Stimulated activated CD4-positive, alpha-beta T cell treated with anti-CD3 and anti-CD28 coated beads, TNF-alpha, amount 100 ng/mL, for 24 hours (primary cell): ENCODE data around the gene ADAMTS13.
A peak's percentile ranks its signal among the peaks of the same experiment; 100 is the strongest.
"Not testable (repeated sequence)": the region's sequence is repeated elsewhere in the genome, so short reads cannot be mapped to it uniquely, and the experiment has no call there.

Experiments
- DNase-seq, 3 experiments: peaks; one replicate each; pipeline ENCODE4 v3.0.0-alpha.2; 2020; ENCODE audit warnings: low read depth in 3 of 3

Gene ADAMTS13

DNA sequence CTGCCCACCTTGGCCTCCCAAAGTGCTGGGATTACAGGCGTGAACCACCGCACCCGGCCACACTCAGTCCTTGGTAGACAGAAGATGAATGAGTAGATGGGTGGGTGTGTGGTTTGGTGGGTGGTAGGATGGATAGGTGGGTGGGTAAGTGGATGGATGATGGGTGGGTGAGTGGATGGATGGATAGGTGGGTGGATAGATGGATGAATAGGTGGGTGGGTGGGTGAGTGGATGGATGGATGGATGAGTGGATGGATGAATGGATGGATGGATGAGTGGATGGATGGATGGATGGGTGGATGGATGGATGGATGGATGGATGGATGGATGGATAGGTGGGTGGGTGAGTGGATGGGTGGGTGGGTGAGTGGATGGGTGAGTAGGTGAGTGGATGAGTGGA lies 29.9 kb upstream of the ADAMTS13 start:
- DNase-seq = not testable (repeated sequence)

DNA sequence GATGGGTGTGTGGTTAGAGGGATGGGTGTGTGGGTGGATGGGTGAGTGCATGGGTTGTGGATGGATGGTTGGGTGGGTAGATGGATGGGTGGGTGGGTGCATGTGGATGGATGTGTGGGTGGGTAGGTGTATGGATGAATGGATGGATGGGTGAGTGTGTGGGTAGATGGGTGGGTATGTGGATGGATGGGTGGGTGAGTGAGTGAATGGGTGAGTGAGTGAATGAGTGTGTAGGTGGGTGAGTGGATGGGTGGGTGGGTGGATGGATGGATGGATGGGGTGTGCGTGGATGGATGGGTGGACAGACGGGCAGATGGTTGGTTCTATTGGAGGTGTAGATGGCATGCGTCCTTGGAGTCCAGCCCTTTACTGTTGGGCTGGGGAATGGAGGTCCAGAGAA lies 28.8 kb upstream of the ADAMTS13 start:
- no peak for DNase-seq

- DNase-seq = no peak
Observed at GRCh38 chr9:133394687-133395271, 27.4 kb upstream of the ADAMTS13 start.

DNA sequence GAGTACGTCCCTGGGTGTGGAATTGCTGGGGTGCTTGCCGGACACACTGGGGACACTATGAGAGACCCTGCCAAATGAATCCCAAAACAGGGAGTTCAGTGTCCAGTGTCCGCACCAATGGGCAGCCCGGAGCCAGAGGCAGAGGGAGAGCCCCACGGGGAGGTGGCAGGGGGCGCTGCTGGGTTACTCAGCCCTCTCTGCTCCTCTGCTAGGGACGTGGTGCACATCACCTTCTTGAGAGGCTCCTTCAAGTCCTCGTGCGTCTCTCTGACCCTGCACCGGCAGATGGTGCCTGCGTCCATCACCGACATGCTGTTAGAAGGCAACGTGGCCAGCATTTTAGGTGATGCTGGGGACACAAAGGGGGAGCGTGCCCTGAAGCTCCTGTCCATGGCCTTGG lies 25.2 kb upstream of the ADAMTS13 start:
- DNase-seq = no peak

DNA sequence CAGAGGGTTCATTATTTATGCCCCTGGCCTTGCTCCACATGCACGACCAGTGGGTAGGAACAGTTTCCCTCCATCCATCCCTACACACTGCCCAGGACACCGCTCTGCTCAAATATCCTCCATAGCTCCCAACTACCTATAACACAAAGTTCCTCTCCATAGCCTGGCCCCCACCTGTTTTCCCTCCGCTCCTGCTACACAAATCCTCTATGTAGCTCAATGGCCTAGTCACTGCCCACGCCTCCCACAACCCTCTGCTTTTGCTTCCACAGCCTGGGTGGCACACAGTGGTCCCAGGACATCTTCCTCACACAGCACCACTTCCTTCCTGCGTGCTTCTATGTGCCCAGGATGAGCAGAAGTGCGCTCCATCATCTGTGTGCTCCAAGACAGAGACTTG lies 24.8 kb upstream of the ADAMTS13 start:
- DNase-seq = no peak

DNA sequence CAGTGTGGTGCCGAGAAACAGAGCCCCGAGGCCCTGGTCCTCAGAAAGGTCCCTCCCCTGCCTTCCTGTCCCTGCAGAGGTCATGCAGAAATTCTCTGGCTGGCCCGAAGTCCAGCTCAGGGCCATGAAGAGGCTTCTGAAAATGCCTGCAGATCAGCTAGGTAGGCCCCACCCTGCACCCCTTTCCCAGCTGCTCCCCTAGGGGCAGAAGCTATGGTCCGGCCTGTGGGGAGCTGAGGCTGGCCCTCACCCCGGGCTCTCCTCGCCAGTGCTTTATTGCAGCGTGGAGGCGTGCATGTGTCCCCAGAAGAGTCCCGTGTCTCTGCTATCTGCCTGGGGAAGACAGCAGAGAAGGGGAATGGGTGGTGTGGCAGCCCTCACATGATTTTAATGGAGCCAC lies 24.3 kb upstream of the ADAMTS13 start:
- no peak for DNase-seq

DNA sequence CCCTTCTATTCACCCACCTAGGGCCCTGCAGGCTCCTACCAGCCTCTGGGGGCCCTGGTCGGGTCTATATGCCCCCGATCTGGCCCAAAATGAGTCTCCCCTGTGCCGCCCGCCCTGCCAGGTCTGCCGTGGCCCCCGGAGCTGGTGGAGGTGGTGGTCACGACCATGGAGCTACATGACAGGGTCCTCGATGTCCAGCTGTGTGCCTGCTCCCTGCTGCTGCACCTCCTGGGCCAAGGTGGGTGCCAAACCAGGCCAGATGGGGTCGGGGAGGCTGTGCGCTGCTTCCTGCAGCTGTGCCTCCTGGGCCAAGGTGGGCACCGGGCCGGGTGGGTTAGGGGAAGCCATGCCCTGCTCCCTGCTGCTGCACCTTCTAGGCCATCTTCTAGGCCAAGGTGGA lies 21.9 kb upstream of the ADAMTS13 start:
- DNase-seq = no peak

DNA sequence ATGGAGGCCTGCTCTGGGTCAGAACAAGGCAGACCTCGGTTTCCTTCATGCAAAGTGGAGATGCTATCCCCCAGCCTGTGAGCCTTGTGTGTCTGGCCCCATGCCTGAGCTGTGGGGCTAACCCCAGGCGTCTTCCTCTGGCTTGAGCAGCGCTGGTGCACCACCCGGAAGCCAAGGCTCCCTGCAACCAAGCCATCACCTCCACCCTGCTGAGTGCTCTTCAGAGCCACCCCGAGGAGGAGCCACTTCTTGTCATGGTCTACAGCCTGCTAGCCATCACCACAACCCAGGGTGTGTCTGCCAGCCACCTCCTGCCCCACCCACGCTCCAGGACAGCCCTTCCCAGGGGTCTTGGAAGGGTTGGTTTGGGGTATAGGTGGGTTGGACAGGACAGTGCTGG lies 20.6 kb upstream of the ADAMTS13 start:
- DNase-seq = no peak

DNA sequence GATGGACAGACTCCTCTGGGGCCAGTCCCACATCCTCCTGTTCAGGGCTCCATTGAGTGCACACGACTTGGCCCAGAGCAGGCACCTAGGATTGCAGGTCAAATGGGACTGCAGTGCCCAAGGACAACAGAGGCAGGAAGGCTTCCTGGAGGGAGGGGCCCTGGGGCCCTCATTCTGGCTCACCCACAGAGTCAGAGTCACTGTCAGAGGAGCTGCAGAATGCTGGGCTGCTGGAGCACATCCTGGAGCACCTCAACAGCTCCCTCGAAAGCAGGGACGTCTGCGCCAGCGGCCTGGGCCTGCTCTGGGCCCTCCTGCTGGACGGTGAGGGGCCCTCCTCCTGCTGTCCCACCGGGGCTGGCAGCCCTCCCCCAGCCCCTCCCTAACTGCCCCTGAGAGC lies 19.5 kb upstream of the ADAMTS13 start:
- DNase-seq = no peak

DNA sequence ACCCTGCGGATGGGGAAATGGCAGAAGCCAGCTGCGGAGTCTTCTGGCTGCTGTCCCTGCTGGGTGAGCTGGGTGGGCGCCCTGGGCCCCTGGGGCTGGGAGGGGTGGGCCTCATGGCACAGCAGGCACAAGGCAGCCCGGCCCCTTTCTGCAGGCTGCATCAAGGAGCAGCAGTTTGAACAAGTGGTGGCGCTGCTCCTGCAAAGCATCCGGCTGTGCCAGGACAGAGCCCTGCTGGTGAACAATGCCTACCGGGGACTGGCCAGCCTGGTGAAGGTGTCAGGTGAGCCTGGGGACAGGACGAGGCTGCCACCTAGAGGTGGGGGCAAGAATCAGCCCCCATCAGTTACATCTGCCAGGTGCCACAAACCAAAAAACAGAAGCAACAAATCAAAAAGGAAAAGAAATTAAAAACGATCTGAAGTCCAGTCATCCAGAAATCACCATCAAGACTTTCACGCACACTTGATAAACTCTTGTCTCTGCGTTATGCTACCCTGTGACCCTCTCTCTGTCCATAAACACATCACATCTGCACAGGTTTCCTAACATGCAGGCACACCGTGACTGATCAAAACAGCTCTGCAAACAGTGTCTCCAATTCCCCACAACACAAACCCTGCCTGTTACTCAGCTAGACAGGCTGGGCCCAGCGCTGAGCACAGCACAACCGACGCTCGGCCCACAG lies 18.3 kb upstream of the ADAMTS13 start:
- peak in 2 of 3 experiments; percentile 27 to 50 for DNase-seq

- no peak for DNase-seq
Observed at GRCh38 chr9:133404454-133405002, 17.6 kb upstream of the ADAMTS13 start.

DNA sequence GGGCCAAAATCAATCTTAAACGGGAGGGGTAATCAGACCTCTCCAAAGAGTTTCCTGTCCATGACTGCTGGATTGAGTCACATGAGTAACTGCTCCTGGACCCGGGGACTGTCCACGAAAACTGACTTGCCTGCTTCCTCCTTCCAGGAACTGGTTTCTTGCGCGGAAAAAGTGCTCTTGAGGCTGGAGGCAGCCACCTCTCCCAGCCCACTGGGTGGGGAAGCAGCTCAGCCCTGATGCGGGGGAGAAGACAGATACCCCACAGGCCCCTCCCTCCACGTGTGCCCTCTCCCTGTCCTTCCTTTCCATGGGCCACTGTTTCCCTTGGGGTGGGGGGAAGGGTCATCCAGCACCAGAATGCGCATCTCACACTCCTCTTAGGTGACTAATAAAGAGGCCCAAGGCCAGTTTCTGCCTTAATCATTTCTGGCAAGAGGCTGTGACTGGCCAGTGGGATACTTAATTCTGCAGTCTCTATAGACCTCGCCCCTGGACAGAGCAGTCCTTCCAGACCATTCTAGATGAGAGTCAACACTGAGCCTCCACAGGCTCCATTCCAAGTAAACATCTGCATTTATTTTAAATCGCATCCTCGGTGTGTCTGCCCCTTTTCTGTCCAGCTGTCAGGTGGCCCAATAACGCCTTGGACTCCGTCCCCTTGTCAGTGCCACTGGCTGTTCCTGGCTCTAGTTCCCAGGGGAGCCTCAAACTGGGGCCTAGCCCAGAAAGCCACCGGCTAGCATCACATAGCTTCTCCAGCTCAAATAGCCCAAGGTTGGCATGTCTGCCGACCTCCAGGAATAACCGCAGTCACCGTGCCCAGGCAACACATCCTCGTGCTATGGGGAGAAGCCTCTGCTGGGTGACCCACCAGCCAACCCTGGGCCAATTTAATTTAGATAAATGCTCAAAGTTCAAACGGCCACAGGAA lies 16.4 kb upstream of the ADAMTS13 start:
- DNase-seq = no peak

DNA sequence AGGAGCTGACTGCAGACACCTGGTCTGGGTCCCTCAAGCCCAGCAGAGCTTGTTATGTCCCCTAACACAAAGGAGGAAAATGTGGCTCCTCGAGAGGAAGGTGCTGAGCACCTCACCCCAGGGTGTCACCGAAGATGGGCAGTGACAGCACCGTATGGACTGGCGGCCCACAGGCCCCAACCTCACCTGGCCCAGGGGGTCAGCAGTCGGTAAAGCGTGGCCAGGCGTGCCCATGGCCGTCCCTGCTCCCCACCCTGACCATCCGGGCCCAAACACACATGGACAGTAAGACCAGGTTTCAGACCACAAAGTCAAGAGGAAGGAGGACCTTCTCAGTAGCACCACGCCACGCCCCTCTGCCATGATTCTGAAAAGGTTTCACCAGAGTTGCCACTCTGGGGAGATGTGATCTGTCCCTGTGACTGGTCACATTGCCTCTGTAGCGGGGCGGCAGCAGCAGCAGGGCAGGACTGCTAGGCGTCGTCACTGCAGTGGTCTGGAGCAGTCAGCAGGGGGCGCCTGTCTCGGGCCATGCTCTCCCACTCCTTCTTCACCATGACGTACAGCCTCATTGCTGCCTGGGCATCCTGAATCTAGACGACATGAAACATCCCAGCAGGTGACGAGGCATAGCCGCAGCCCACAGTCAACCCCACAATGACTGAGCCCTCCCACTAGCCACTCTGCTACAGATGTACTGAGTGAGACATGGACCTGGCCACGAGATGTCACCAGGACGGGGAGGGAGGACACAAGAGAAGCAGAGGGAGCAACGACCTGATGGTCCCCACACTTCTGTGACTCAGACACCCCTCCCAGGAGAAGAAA lies 15.5 kb upstream of the ADAMTS13 start:
- DNase-seq = peak; percentile 63 to 80 (median 73)

GRCh38 chr9:133408042-133408441 lies 14.1 kb upstream of the ADAMTS13 start:
- no peak for DNase-seq

DNA sequence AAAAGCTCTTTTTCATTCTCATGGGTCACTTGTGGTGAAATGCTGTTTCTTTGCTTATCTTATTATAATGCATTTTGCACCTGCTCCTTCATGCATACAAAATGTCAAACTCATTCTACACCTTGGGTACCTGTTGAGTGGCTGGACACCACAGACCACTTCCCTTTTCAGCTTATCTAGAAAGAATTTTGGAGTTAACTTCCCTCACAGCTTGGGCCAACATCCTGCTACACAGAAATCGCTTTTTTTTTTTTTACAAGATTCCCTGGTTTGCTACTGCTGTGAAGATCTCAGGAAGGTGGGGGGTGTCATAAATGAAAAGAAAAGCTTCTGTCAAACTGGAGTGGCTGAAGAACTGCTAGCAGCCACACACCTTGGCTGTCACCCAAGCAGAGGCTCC lies 7.0 kb upstream of the ADAMTS13 start:
- DNase-seq = no peak

GRCh38 chr9:133417541-133418461 lies 4.4 kb upstream of the ADAMTS13 start, which contains the start of gene REXO4:
Gene REXO4 (minus strand): TSS chr9:133418010. CDS start chr9:133417844, 166 bp downstream.
- DNase-seq = peak; percentile 78 to 88 (median 79)

- no peak for DNase-seq
Observed at GRCh38 chr9:133419005-133419404, 3.2 kb upstream of the ADAMTS13 start.

DNA sequence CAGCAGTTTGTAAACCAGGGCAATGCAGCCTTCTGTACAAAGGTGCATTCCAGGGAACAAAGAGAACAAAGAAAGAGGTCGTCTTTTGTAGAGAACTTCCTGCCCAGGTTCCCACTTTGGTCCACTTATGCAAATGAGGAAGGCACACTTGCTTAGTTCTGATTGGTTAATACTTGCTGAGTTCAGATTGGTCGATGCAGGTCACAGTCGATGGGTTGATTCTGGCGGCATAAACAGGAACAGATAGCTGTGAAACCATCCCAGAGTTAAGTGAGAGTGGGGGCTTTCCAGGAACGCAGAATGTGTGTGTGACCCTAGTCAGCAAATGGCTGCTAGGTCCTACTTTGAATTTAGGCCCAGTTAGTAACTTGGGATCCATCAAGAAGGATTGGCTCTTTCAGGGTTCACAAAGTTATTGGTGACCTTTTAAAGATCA lies 1.8 kb upstream of the ADAMTS13 start:
- no peak for DNase-seq

DNA sequence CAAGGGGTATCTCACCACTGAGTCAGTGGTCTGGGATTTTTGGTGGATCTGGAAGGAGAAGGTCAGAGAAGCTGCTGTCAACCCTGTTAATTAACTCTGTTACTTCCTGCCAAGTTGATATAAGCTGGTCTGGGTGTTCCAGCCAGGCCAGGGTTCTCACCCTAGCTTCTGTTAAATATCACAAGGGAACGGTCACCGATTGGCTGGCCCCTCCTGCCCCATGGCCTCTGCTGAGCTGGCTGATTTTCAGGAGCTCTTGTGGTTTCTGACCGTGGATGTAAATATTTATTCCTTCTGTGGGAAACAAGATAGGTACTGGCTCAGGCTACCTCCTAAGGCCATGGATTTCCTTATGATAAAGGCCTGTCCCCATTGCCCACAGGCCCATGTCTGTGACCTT lies 1.0 kb downstream of the ADAMTS13 start:
- DNase-seq = no peak

DNA sequence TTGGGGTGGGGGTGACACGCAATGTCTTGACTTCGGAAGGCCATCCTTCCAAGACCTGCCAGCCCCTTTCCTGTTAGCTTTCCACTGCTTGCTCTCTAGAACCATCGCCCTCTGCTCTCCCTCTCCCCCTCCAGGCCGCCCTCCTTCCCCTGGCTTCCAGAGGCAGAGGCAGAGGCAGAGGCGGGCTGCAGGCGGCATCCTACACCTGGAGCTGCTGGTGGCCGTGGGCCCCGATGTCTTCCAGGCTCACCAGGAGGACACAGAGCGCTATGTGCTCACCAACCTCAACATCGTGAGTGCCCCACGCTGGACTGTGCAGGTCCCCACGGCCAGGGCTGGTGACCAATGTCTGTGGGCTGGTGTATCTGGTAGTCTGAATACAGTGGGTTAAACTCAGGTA lies 2.0 kb downstream of the ADAMTS13 start:
- no peak for DNase-seq
